HS-5 (cell line): ENCODE results near the gene POLR2F.
A peak's percentile ranks its signal among the peaks of the same experiment; 100 is the strongest.

Source experiments
- DNase-seq: peaks from one replicate; pipeline ENCODE4 v3.0.0-alpha.2; 2012; ENCODE audit warnings: low read depth

Gene POLR2F

GRCh38 chr22:37953437-37954179, at the start of gene POLR2F, which contains the start of gene C22orf23:
TSS of gene POLR2F (plus strand) at chr22:37953699. CDS start at chr22:37953788, 89 bp downstream.
TSS of gene C22orf23 (minus strand) at chr22:37953601. CDS start at chr22:37953149, 452 bp downstream.
- DNase-seq = peak; percentile 83

DNA sequence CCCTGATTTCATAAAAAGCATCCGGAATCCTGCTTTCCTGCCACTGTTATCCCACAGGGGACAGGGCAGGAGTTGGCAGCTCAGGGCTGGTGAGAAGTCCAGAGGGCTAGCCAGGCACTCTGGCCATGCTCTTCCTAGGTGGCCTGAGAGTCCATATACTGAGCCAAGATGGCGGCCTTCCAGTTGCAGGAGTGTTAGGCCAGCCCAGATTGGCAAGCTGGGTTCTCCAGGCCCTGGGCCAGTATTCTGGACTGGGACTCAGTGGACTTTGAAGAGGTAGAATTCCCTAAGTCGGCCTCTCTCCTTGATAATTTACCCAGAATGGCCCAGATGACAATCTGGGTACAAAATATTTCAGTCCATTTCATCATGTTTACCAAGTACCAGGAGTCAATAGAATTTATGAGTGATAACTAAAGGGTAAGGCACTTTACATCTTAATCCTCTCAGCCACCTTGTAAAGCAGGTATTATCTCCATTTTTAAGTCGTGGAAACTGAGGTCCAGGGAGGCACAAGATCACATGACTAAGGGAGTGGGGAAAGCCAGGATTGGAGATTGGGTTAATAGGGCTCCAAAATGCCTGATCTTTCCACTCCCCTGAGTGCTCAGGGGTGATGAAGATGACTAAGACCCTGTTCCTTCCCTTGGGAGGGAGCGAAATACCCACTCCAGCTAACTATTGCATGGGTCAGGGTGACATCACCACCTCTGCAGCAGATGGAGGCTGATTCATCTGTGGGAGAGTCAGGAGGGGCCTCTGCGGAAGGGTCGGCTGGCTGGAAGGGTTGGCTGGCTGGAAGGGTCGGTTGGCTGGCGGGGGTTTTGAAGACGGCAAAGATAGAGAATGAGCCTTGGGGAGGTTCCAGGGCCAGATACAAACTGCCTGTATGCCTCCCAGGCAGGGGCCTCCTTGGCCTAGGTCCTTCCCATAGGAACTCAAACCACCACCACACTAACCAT, 48.6 kb upstream of the POLR2F start:
- peak; percentile 98 for DNase-seq

- peak; percentile 44 for DNase-seq
These were observed 47.8 kb upstream of the POLR2F start, which contains the start of gene MICALL1 for GRCh38 chr22:37905534-37906363. TSS of gene MICALL1 (plus strand) at chr22:37906297. CDS start at chr22:37906423, 126 bp downstream.

GRCh38 chr22:37906364-37907008, 47.0 kb upstream of the POLR2F start:
- no peak for DNase-seq

DNA sequence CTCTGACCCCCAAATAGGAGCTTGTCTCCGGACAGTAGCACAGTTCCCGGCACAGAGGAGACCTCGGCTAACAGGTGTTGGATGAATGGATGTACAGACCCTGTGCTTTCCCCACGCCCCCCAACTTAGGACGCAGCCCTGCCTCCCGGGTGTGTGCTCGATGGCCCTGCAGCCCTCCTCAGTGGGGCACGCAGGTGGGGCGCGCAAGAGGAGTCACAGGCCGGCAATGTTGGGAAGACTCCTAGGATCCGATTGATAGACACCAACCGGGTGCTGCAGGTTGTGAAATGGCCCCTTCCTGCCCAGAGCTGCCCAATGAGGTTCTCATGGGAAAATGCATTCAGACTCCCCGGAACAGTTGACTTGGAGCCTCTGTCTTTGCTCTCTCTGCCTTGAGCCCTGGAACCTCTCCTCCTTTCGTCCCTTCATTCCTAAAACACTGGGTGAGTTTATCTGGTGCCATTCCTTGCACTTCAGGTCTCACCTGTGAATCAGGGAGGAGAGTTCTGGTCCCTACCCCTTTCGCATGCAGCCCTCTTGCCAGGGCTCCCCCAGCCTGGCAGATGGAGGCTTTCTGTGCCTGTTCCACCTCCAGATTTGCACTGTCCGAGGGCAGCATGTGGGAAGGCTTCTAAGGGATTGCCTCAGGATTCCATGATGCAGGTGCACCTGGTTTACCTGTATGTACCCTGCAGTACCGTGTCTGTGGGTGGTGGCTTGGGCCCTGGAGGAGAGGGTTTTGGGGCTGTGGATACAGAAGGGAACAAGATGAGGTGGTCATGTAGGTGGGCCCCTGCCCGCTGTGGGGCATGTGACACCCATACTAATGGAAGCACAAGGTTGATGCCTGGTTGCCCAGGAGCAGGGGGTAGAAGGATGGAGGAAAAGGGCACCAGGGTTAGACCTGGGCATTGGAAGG, 46.2 kb upstream of the POLR2F start:
- no peak for DNase-seq

DNA sequence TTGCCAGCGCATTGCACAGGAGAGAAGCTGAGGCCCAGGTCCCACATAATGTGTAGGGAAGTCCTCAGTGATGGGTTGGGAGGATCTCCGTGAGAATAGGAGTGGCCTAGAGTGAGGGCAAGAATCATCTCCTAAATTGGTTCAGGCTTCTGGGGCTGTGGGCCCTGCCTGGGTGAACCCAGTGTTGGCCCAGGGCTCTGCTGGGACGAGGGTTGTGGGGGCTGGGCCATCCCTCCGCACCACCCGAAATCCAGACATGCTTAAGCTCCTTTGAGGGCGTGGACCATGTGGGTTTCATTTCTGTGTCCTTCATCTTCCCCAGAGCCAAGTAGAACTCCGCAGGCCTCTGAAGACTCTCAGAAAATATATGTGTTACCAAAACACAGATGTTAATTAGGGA, 43.7 kb upstream of the POLR2F start:
- no peak for DNase-seq

DNA sequence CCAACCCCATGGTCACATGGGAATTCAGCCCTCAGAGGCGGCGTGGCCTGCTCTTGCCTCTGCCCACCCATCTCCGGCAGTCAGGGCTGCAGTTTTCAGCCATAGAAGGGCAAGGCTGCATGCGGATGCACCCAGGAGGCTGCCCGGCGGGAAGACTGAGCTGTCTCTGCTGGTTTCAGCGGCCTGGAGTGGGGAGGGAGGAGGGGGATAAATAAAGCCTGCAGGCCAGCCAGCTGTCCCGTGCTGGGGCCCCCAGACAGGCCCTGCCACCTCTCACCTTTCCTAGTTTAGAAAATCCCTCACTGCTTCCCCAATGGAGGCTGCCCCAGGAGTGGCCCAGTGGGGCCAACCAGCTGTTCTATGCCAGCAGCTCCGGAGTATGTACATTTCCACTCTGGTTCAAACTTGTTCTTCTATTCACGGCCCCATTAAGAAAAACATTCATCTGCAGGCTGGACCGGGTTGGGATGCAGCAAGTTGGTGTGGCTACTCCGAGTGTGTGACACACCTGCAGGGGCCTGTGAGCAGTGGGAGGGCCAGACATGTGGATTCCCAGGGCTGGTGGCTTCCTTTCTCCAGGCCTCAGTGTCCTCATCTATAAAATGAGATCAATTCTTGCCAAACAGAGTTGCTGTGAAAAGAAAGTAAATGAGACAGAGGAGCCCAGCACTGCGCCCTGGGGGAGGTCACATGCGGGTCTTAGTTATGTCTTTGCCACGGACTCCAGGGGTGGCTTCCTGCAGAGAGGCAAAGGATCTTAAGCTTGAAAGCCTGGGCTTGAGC, 42.4 kb upstream of the POLR2F start:
- no peak for DNase-seq

DNA sequence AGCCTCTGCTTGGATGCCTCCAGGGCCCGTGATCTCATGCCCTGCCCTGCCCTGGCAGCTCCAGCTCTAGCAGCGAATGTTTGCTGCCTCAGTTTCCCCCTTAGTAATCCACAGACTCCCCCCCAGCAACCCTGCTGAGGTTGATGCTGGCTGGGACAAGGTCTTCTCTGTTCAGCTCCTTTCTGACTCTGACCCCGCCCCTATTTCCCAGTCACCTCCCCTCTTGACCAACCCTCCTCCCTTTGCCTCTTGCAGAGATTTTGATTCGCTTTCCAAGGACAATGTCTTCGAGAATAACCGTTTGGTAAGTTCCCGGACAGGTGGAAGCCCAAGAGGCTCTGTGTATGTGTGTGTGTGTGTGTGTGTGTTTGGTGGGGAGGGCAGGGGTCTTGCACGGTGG, 41.8 kb upstream of the POLR2F start:
- no peak for DNase-seq

DNA sequence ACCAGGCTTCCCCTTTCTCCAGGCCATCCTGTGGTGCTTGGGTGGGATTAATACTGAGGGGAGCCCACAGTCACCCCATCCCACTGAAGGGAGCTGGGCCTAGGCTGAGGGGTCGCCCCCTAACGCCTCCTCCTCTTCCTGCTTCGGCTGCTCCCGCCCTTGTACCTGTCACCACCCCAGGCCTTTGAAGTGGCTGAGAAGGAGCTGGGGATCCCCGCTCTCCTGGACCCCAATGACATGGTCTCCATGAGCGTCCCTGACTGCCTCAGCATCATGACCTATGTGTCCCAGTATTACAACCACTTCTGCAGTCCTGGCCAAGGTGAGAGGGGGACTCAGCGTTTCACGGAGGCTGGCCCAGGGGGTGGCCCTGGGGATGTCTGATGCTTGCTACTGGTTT, 41.3 kb upstream of the POLR2F start:
- DNase-seq = no peak

GRCh38 chr22:37913233-37913721, 40.2 kb upstream of the POLR2F start:
- no peak for DNase-seq

- DNase-seq = no peak
These were observed 37.2 kb upstream of the POLR2F start for GRCh38 chr22:37916311-37916710.

GRCh38 chr22:37917874-37918548, 35.5 kb upstream of the POLR2F start:
- DNase-seq = no peak

DNA sequence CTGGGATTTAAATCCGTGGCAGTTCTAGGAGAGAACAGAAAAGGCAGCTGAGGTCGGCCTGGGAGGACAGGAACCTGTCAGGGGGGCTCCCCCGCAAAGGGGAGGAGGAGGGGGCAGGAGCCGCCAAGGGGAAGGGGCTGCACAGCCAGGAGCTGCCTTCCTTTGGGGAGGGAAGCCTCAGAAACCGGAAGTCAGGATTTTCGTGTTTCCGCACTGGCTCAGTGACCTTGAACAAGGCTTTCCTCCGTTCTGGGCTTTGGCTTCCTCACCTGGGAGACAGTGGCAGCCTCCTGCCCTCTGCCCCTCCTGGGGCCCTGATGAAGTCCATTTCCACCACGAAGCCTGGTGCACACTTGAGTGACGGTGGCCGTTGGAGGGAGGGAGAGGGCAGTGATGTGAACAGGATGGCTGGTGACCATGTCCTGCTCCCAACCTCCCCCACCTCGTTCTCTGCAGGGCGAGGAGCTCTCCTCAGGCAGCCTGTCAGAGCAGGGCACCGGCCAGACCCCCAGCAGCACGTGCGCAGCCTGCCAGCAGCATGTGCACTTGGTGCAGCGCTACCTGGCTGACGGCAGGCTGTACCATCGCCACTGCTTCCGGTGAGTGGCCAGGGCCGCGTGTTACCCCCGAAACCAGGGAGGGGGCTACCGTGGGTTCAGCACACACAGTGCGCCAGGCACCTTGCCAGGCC, 34.8 kb upstream of the POLR2F start:
- DNase-seq = no peak

DNA sequence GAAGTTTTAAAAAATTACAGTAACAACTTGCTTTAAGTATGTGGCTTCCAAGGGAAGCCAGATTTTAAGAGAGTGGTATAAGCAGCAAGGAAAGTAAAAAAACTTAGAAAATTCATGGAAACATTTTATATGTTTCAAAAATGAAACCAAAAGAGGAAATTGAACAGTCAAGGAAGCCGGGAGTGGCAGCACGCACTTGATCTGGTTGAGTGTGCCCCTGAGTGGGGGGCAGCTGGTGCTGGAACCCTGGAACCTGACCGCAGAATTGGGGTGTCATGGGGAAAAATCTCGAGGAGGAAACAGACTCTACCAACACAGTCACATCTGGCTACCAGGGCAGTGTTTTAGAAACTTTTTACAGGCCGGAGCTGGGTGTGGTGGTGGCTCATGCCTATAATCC, 33.4 kb upstream of the POLR2F start:
- DNase-seq = no peak

DNA sequence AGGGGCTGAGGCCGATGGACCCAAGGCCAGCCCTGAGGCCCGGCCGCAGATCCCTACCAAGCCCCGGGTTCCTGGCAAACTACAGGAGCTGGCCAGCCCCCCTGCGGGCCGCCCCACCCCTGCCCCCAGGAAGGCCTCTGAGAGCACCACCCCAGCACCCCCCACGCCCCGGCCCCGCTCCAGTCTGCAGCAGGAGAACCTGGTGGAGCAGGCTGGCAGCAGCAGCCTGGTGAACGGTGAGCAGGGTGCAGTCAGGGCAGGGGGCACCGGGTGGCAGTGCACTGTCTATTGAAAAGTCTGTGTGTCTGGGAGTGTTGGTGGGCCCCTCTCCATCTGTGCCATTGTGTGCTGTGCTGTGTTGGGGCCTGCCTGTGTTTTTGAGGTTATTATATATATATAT, 31.3 kb upstream of the POLR2F start:
- DNase-seq = no peak

GRCh38 chr22:37923927-37924326, 29.6 kb upstream of the POLR2F start:
- no peak for DNase-seq

DNA sequence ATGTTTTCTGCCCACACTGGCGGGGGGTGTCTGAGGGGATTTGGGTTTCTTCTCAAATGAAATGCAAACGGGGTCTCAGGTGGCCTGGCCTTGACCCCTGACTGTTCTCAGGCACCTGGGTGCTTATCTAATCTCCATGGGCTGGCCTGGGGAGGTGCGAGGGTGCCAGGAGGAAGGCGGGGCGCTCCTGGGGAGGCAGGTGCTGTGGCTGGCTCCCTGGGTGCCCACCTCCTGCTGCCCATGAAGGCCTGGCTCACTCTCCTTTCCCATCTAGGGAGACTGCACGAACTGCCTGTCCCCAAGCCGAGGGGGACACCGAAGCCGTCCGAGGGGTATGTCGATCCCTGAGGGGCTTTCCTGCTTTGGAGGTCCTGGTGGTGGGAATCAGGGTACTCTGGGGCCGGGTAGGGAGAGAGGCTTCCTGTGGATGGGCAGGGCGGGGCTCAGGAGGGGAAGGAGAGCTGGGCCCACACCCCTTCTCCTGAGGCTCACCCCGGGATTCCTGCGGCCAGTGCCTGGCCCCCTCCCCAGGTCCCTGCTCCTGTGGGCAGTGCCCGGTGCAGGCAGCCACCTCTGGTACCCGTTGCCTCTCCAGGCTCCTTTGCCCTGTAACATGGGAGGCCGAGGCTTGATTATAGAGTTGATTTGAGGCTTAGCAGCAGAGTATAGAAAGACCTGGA, 29.0 kb upstream of the POLR2F start:
- no peak for DNase-seq

DNA sequence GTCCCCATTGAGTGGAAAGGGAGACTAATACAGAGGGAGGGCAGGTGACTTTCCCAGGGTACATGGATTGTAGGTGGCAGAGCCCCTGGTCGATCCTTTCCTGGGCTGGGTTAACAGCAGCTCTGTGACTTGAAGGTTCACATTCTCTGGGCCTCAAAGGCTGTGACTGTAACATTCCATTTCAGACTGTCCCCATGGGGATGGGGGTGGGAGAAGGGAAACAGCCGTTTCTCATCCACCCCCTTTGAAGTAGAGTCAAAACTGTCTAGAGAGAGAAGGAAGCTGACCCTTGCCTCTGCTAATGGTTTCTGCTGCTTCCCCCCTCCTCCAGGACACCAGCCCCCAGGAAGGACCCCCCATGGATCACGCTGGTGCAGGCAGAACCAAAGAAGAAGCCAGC, 28.2 kb upstream of the POLR2F start:
- DNase-seq = no peak
